Activated naive CD4-positive, alpha-beta T cell treated with anti-CD3 and anti-CD28 coated beads, Interleukin-2, amount 50 U/mL, for 16 hours (primary cell): Measurements from ENCODE around the gene TNFRSF12A.
A peak's percentile ranks its signal among the peaks of the same experiment; 100 is the strongest.

Experiments
- DNase-seq: peaks from one replicate; pipeline ENCODE4 v3.0.0-alpha.2; 2020

Gene TNFRSF12A

GRCh38 chr16:3027489-3027795, 7.3 kb downstream of the TNFRSF12A start:
- DNase-seq: no peak

- DNase-seq: peak; percentile 86
Measured at GRCh38 chr16:3027983-3028715, 8.0 kb downstream of the TNFRSF12A start.

DNA sequence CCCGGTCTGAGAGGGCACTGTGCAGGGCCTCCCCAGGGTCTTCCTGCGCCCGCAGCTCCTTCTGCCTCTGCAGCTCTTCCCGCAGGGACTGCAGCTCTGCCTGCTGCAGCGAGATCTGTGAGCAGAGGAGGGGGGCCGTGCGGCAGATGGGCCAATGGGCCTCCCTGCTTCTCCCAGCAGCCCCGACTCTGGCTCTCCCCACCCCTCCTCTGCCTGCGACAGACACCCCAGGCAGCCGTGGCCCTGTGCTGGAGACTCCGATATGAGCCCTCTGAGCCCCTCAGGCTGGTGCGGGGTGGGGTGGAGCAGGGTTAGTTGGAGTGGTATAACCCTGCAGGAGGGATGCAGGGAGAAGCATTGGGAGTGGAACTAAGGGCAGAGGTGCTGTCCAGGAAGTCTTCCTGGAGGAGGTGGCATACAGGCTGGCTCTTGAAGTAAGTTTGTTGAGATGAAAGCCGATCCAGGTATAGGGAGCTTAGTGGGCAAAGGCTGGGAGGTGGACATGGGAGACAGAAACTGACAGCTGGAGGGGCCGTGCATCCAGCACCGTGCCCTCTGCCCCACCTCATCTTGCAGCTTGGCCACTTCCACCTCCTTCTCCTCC, 8.7 kb downstream of the TNFRSF12A start:
- no peak for DNase-seq

DNA sequence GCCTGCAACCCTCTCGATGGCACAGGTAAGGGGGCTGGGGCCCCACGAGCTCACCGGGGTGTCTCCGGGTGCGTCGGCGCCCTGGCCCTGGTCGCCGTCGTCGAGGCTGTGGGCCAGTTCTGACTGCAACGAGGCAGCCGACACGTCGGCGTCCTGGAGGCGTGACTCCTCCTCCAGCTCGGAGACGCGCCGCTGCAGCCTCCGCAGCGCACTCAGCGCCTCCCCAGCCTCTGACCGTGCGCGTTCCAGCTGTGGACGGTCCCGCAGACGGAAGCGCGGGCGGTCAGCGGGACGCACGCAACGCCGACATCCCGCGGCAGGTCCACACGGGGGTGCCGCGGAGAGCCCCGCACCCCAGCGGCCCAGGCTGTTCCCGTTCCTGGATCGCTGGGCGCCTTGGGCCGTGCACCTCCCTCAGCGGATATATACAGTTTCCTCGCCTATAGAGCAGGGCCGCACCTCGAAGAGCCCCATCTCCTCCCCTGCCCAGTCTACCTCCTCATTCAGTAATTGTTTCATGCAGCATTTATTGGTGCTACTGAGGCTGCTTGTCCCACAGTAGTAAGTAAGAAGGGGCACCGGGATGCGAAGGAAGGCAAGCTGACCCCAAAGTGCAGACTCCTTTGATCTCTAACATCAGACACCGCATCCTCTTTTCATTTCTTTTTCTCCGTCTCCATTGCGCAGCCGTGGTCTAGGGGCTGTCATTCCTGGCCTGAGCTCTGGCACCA, 9.5 kb downstream of the TNFRSF12A start:
- peak; percentile 55 for DNase-seq

DNA sequence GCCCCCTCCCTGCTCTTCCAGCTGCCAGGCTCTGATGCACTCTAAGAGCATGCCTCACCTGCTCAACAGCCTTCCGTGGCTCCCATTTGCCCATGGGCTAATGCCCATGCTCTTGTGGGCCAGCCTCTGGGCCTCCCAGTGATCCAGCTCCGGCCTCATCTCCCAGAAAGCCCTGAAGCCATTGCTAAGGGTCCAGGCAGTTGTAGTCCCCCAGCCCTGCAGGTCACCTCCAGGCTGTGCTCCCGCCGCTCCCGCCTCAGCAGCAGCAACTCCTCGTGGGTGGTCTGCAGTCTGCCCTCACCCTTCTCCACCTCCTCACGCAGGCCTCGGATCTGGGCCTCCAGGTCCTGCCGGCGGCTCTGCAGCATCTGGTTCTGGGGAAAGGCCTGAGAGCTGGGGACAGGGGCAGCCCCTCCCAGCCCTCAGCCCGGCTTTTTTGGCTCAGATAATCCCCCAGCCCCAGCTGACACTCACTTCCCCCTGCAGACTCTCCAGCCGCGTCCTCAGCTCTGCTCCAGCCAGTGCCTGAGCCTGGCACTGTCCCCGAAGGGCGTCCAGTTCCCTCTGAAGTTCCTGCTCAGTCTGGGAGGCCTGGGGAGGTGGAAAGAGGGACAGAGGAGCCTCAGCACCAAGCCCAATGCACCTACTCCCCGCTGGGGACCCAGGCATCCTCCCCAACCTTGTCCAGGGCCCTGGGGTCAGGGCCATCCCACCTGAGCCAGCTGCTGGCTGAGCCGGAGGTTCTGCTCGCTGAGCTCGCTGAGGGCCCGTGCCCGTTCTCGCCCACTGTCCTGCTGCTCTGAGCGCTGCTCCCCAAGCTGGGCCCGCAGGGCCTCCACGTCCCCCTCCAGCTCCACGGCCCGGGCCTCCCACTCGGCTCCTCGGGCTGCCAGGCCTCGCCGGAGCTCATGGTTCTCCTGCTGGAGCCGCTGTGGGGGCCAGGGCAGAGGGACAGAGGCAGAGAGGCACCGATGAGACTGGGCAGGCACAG, 10.3 kb downstream of the TNFRSF12A start:
- DNase-seq: no peak

GRCh38 chr16:3032624-3033023, 12.5 kb downstream of the TNFRSF12A start:
- DNase-seq: no peak

DNA sequence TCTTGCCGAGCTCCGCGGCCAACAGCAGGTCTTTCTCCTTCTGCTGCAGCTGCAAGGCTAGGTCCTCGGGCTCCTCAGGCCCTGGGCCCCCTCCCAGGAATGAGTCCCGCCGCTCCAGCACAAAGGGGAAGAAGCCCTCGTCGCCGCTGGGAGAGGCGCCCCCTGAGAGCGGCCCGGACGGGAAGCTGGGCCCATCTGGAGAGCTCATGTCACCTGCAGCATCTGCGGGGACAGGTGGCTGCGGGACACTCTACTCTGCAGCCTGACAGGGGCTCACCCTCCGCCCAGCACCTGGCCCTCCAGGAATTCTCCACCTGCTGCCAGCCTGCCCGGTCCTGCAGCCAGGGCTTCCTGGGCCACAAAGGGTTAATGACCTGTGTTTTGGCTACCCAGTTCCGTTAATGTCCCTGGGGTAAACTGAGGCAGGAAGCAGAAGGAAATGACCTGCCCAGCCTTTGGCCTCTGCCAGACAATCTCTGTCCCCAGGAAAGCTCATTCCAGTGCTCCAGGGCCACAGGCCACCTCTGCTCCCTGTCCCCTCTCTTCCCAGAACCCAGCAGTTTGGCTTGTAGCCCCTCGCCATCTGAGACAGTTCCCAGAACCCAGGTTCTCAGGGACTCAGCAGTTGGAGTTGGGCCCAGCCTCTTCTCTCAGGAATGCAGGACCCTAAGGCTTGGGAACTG, 15.3 kb downstream of the TNFRSF12A start:
- no peak for DNase-seq

DNA sequence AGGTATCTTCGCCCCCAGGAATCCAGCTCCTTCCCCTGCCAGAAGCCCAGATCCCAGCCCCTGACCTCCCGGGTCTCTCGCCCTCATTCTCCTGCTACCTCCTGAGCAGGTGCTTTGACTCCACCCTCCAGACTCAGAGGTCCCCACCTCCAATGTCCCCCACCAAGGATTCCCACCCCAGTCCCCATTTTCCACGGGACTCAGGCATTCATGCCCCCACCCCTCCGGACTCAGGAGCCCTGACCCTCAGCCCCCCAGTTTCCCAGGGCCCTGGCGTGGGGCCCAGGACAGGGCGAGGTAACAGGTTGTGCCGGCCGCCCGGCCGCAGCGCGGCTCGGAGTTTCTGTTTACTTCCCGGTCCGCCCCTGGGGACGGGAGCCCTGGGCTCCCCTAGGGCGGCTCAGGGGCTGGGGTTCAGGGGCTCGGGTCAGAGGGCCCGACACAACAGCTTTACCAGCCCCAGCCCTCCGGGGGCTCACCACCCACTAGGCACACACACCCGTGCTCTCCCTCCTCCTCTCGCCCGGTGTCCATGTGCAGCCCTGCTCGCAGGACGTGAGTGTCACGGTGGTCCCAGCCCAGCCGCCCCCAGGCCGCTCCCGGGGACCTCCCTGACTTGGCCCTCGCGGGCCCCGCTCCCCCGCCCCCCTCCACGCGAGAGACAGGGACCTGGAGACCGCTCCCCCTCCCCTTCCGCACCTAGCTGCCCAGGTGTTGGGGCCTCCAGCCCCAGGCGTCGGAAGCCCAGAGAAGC, 16.0 kb downstream of the TNFRSF12A start:
- no peak for DNase-seq

DNA sequence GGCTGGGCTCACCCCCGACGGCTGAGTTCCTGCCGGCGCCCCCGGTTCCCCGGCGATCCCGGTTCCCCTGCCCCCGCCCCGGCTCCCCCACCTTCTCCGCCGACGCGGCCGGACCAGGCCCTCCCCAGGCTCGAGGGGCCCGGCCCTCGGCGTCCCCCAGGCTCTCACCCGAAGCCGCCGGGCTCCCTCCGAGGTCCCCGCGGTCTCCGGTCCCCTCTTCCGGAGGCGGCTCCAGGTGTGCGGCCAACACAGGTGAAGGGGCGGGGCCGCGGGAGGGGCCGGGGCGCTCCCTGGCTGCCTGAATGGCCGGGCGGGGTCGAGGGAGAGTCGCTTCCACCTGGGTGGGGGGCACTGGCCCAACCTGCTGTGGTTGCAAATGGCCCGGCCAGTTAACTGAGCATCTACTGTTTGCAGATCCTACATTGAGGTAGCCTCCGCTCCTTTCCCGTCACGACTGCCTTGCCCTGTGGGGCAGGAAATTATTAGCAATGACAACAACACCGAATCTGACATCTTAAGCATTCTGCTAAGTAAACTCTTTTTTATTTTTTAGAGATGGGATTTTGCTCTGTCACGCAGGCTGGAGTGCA, 16.7 kb downstream of the TNFRSF12A start, which contains the start of gene BICDL2:
Gene BICDL2 (minus strand): TSS at position 219 of the 590 bp plus-strand sequence. CDS start 1,448 bp downstream, outside the sequence.
- no peak for DNase-seq

DNA sequence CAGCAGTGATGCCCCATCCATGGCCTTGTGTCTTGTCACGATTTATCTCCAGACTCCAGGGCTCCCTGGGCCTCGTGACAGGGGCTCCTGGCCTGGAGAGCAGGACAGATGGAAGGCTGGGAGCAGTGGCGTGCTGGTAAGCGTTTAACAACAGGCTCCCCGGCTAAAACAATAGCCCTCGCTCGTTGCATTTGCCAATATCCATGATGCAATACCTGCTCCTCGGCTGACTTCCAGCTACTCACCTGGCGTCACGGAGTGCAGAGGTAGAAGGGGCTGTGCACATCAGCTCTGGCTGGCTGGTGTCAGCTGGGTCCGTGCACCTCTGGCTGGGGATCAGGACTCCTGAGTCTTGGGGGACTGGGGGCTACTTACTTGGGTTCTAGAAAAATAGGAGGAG, 18.1 kb downstream of the TNFRSF12A start:
- no peak for DNase-seq

- DNase-seq: no peak
Measured at GRCh38 chr16:3038896-3039295, 18.7 kb downstream of the TNFRSF12A start.

DNA sequence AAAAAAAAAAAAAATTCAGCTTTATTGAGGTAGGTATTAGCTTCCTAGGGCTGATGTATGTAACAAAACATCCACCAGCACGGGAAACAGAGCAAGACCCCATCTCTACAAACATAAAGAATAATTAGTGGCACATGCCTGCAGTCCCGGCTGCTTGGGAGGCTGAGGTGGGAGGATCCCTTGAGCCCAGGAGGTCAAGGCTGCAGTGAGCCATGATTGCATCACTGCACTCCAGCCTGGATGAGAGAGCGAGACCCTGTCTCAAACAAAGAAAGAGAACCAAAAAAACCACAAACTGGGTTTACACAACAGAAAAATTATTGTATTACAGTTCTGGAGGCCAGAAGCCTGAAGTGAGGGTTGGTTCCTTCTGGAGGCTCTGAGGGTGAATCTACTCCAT, 22.2 kb downstream of the TNFRSF12A start:
- no peak for DNase-seq

DNA sequence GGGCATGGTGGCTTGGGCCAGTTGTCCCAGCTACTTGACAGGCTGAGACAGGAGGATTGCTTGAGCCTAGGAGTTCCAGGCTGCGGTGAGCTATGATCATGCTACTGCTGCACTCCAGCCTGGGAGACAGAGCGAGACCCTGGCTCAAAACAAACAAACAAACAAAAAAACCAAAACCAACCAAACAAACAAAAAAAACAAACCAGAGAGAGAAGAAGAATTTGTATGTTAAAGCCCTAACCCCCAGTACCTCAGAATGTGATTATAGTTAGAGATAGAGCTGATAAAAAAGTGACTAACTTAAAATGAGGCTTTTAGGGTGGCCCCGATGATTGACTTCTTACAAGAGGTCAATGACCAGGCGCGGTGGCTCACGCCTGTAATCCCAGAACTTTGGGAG, 24.5 kb downstream of the TNFRSF12A start:
- DNase-seq: no peak

GRCh38 chr16:3045758-3046640, 25.8 kb downstream of the TNFRSF12A start, which contains the start of gene MMP25:
Gene MMP25, plus strand, starts transcription at chr16:3046561. Its CDS starts 357 bp downstream, at chr16:3046918.
- DNase-seq: no peak

GRCh38 chr16:3046641-3047386, 26.6 kb downstream of the TNFRSF12A start:
- DNase-seq: no peak

- no peak for DNase-seq
Measured at GRCh38 chr16:3047387-3047720, 27.2 kb downstream of the TNFRSF12A start.

DNA sequence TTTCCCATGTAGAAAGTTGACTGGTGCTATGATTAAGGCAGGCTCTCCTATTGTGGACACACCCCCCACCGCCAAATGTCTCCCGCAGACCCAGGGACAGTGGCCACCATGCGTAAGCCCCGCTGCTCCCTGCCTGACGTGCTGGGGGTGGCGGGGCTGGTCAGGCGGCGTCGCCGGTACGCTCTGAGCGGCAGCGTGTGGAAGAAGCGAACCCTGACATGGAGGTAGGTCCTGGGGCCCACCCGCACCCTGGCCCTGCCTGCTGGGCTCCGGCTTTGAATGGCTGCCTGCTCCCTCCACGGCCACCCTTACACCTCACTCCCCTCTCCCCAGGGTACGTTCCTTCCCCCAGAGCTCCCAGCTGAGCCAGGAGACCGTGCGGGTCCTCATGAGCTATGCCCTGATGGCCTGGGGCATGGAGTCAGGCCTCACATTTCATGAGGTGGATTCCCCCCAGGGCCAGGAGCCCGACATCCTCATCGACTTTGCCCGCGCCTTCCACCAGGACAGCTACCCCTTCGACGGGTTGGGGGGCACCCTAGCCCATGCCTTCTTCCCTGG, 29.8 kb downstream of the TNFRSF12A start:
- no peak for DNase-seq

GRCh38 chr16:3050487-3050886, 30.3 kb downstream of the TNFRSF12A start:
- DNase-seq: no peak

DNA sequence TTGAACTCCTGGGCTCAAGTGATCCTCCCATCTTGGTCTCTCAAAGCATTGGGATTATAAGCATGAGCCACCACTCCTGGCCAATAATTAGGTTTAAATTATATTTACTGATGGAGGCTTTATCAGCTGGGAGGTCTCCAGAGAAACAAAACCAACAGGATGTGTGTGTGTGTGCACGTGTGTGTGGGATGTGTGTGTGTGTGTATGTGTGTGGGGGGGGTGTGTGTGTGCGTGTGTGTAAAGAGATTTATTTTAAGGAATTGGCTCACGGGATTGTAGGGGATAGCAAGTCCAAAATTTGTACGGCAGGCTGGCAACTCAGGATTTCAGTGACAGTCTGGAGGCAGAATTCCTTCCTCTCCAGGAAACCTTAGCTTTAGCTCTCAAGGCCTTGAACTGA, 30.8 kb downstream of the TNFRSF12A start:
- no peak for DNase-seq
